ENCODE data around the gene PLEKHO2. TPM values are rescaled to one million over a fixed set of nuclear protein-coding genes. Genes with fewer than 3 reads are reported as not detected.

The PLEKHO2 gene
- total RNA-seq, 1 donor from 2014 or later, result 57.4 TPM

DNA sequence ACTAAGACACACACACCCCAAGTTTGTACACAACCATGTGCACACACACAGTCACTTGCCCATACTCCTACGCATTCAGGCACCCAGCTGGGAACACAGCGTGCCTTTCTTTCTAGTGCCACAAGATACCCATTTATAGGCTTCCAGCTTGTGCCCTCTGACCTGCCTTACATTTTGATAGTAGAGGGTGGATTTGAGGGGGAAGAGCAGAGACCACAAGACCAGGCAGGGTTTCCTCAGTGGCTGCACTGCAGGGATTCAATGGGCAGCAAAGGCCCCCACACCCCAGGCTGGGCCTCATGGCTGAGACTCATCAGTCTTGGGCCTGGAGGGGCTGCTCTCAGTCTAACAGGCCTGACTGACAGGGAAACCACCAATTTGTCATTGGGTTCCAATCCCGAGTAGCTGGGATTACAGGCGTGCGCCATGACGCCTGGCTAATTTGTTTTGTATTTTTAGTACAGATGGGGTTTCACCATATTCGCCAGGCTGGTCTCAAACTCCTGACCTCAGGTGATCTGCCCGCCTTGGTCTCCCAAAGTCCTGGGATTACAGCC lies 51.2 kb downstream of the PLEKHO2 start:
- no peak for DNase-seq (ENCODE audit: low read depth in 2 of 2)

DNA sequence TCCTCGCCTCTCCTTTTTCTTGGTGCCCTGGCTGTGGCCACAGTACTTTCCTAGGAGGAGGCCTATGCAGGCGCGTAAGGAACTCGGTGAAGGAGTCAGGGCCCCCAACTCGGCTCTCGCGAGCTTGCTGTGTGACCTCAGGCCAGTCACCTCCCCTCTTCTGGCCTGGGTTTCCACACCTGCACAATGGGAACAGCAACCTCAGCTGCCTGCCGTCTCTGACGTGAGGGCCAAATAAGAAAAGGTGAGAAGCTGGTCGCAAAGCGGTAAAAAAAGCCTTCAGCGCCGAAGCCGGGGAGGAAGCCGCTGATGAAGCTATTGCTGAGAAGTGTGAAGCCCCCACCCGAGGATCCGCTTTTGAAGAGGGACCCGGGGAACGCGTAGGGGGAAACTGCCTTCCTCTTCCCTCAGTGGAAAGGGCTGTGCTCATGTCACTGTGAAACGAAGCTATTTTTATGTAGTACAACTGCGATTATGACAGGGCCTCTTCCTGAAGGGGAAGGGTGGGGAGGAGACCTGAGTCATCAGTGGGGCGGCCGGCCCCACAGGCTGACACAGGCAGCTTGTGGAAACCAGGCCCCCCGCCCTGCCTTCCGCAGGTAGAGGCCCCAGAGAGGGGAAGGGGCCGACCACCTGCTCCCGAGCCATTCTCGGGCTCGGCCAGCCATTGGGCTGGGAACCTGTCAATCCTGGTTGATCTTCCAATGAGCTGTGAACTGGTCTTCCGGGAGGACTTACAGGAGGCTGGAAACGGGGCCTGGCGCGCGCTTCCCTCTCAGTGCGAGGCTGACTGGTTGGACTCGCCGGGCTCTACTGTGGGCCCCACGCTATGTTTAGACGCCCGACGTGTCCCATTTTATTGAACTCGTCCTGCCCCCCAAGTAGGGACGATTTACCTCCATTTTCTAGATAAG lies 52.0 kb downstream of the PLEKHO2 start:
- DNase-seq (ENCODE audit: low read depth in 2 of 2), result peak; percentile 100

DNA sequence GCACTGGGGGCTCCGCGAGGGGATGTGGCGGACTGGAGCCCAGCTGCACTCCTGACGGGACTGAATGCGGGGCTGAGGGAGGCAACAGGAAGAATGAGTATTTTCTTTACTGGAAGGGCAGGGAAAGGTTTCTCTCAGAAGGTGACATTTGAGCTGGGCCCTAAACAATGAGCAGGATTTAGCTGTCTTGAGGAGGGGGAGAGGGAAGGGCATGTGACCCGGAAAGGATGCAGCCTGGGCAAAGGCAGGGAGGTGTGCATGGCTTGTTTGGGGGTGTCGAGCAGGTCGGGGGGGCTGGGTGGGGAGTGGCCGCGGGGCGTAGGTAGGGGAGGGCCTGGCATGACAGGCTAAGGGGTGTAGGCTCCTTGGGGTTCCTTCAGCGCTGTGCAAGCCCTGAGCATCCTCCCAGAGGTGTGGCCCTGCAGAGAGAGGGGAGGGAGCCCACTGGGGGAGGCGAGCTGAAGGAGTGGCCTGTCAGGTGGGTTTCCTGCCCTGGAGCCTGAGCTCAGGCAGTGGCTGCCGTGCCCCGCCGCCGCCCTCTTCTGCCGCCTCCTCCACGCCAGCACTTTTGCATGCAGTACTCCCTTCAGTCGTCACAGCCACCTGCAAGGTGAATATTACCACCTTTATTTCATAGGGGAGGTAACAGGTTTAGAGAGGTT lies 52.8 kb downstream of the PLEKHO2 start:
- no peak for DNase-seq (ENCODE audit: low read depth in 2 of 2)

DNA sequence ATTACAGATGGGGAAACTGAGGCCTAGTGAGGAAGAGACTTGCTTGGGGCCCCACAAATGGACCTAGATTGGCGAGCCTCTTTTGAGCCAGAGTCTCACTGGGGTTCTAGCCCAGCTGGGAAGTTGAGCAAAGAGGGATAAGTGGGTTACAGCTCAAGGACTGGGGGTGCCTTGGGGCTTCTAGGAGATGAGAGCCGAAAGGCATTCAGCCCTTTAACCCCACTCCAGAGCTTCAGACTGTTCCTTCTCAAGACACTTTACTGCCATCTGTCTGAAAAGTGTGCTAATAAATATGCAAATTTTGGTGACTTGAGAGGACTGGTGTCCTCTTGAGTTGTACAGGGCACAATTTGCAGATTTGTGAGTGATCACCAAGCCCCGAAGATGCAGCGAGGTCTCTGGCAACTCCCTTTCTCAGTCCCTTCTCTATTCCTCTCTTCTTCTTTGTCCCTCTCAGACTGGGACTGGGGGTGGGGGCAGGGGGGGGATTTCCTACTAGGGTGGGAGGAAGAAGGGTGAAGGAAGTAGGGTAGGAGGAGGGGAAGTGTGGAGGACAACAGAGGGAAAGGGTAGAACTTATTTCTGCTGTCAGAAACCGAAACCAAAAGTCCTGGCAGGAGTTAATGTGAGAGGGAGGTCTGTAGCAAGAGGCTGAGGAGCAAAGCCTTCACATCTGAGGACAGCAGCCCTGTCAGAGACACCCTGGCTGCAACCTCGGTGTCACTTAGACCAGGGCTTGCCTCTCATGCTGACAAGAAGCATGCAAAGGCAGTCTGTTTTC lies 53.8 kb downstream of the PLEKHO2 start:
- DNase-seq (ENCODE audit: low read depth in 2 of 2), result peak in 1 of 2 donors; percentile 42

DNA sequence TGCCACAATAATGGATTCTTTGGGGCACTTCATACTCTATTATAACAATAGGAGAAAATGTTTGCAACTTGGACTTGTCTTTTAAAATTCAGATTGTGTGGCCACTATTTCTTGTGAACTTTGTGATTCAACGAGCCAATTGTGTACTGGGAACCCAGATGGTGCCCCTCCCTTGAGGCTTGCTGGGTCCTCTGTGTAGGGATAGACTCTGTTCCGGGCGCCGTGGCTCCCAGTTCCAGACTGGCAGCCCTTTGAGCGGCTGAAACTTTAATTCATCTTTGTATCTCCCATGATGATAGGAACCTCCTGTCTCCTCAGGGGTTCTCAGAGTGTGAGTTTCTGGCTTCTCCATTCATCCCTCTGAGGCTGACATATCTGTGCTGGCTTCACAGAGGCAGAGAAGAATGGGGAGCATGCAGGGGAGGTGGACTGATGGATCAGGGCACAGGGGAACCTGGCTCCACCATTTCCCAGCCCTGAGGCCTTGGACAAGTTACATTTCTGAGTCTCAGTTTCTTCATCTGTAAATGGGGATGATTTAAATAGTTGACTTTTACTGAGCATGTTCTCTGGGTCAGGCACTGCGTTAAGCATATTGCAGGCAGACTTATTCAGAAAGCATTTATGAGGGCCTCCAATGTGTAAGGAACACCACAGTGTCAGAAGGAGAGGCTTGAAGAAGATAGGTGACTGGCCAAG lies 54.8 kb downstream of the PLEKHO2 start:
- no peak for DNase-seq (ENCODE audit: low read depth in 2 of 2)

DNA sequence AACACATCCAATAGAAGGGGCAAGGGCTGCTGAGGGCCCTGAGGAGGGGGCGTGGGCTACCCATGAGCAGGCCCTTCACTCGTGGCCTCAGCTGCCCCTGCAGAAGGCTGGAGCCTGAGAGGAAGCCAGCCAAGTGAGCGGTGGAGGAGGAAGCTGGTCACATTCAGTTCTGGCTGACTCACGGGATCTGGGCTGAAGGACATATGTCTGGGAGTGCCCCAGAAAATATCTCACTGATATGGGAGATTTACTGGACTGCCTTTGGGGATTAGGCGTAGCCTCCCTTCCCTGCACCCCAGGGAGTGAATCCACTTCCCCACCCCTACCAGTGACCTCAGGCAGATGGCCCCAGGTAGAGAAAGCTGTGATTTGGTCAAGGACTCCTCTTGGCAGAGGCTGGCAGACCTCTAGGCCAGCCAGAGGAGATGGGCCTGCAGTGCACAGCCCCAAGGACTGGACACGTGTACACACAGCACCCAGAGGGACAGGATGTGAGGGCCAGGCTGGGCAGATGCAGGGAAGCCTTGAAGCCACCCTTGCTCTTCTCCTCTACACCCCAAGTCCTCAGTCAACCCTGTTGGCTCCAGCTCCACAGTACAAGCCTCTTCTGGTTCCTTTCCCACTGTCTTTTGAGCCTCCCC lies 55.8 kb downstream of the PLEKHO2 start:
- DNase-seq (ENCODE audit: low read depth in 2 of 2), result peak in 1 of 2 donors; percentile 82

DNA sequence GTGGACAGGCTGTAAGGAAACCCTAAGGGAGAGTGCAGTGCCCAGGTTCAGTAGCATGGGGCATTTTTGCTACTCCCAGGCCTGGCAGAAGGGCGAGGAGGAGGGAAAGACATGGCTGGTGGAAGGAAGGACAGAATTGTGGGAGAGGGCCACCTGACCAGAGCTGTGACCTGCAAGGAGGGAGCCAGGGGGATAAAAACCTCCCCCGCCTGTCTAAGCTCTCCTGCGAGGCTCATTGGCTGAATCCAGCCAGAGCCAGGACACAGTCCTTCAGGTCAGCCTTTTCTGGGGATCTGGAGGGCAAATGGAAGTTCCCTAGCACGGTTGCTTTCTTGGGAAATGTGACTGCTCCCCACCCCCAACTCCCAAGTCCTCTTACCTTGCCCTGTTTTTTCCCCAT lies 56.7 kb downstream of the PLEKHO2 start:
- no peak for DNase-seq (ENCODE audit: low read depth in 2 of 2)

DNA sequence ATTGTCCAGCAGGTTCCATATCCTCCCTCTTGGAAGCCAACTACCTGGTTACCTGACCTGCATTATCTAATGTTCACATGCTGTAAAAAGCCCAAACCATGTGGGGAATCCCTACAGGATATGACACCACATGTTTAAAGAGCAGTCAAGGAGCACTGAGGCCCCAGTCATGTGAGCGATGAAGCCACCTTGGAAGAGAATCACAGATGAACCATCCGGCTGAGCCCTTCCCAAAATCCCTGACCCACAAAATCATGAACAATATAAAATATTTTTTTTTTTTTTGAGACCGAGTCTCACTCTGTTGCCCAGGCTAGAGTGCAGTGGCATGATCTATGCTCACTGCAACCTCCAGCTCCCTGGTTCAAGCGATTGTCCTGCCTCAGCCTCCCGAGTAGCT lies 59.4 kb downstream of the PLEKHO2 start:
- DNase-seq (ENCODE audit: low read depth in 2 of 2), result no peak

DNA sequence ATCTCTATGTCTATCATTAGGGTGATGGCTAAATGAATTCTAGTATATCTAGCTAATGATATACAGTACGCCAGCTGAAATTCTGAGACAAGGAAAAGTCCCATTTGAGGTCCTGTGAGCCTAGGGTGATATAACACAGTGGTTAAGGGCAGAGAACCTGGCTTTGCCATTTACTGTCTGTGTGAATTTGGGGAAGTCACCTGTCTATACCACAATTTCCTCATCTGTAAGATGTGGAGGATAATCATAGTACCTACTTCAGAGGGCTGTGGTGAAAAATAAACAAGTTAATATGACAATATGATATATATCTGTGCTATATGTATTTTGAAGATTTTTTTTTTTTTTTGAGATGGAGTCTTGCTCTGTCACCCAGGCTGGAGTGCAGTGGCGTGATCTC lies 60.2 kb downstream of the PLEKHO2 start:
- DNase-seq (ENCODE audit: low read depth in 2 of 2), result no peak

DNA sequence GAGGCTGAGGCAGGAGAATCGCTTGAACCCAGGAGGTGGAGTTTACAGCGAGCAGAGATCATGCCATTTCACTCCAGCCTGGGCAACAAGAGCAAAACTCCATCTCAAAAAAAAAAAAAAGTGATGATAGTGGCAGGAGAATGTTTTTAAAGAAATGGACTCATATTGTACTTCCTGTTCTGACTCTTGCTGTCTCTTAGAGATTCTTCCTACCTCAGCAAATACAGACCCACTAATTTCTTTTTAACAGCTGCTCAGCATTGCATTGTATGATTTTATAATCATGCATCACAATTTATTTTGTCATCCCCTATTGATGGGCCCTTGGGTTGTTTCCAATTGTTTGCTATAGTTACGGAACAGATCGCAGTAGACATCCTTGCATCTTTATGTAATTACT lies 61.1 kb downstream of the PLEKHO2 start:
- no peak for DNase-seq (ENCODE audit: low read depth in 2 of 2)

DNA sequence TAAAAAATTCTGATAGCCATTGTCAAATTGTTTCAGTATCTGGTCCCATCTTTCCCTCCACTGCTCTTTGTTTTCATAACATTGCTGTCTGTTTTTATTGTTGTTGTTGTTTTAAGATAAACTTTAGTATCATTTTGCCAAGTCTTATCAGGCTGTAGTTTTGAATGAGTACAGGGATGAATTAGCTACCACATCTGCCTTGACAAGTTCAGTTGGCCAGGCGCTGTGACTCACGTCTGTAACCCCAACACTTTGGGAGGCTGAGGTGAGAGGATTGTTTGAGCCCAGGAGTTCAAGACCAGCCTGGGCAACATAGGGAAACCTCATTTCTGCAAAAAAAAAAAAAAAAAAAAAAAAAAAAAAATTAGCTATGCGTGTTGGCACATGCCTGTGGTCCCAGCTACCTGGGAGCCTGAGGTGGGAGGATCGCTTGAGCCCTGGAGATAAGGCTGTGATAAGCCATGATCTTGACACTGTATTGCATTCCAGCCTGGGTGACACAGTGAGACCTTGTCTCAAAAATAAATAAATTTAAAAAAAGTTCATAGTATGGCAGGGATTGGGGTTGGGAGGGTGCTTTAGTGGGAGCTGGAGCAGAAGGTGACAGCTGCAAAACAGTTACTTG lies 61.7 kb downstream of the PLEKHO2 start:
- DNase-seq (ENCODE audit: low read depth in 2 of 2), result no peak

DNA sequence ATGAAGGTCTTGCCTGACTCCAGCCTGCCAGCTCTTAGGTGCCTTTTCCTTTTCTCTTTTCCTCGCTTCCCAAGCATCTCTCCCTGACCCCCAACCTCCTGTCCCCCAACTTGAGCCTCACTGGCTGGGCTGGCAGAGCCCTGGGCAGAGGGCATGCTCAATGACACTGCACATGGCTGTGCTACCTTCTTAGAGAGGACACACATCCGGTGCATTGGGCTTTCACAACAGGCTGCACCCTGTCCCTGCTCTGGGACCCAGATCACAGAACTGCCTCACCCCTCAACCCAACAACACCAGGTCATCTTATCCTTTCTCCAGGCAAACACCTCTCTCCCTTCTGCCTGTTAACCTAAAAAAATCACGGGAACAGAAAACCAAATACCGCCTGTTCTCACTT lies 62.5 kb downstream of the PLEKHO2 start:
- DNase-seq (ENCODE audit: low read depth in 2 of 2), result no peak

DNA sequence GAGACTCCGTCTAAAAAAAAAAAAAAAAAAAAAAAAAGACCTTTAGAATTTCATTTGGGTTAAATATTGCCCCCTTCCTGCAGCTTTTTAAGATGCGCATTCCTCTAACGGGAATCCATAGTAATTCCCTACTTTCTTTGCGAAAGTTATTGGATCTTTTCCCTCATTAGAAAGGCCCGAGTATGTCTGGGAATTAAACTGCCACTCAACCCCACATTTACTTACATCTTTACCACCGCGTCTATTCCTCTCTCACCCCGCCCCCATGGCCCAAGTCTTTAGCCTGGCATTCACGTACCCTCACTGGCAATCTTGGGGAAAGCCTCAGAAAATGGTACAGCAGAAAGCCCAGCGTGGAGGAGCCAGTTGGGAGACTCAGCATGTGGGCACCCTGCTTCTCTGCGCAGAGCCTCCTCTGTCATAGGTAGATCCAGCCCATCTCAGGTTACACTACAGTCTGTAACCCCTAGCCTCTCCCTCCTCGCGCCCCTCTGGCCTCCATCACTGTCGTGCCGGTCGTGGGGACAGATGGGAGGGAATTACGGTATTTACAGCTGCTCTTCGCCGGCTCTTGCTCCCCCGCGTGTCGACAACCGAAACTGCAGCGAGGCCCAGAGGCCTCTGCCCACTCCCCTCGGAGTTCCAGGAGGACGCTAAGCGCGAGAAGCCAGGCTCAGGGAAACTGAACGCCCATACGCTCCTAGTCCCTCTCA lies 63.6 kb downstream of the PLEKHO2 start:
- DNase-seq (ENCODE audit: low read depth in 2 of 2), result peak; percentile 62 to 78

DNA sequence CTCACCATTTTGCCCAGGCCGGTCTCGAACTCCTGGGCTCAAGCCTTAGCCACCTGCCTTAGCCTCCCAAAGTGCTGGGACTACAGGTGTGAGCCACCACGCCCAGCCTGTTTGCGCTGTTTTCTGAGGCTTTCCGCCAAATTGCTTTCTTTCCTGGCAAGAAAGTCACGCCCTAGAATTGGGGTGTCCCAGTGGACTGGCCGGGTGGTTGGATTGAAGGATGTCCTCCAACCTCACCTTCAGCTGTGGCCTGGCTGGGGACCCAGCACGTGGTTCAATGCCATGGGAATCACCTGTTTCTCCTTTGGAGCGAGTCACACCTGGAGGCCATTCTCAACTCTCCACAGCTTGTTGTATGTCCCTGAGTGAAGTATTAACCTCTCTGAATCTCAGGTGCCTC lies 64.2 kb downstream of the PLEKHO2 start:
- no peak for DNase-seq (ENCODE audit: low read depth in 2 of 2)

DNA sequence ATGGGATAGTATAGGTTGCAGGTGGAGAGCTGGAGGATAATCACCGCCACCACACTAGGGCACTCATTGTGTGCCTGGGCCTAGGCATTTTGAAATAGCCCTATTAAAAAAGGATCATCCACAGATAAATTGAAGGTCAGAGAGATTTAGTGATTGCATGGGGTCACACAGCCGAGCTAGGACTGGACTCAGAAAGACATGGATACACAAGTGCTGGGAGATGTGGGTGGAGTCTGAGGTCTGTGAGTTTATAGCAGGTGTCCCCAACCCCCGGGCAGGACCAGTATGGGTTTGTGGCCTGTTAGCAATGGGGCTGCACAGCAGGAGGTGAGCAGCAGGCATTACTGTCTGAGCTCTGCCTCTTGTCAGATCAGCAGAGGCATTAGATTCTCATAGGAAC lies 64.7 kb downstream of the PLEKHO2 start:
- no peak for DNase-seq (ENCODE audit: low read depth in 2 of 2)

DNA sequence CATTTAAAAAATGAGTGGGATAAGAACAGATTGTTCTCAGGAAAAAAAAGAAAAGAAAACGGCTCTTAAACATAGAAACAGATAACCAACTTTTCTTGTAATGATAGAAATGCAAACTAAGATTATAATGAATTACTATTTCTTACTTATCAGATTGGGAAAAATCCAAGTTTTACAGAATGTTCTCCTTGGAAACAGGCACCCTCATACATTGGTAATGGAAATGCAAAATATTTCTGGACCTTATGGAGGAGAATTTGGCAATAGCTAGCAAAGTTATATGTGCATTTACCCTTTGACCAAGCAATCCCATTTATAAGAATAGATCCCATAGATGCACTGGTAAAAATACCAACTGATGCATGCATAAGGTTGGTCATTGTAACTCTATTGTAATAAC lies 66.3 kb downstream of the PLEKHO2 start:
- no peak for DNase-seq (ENCODE audit: low read depth in 2 of 2)

DNA sequence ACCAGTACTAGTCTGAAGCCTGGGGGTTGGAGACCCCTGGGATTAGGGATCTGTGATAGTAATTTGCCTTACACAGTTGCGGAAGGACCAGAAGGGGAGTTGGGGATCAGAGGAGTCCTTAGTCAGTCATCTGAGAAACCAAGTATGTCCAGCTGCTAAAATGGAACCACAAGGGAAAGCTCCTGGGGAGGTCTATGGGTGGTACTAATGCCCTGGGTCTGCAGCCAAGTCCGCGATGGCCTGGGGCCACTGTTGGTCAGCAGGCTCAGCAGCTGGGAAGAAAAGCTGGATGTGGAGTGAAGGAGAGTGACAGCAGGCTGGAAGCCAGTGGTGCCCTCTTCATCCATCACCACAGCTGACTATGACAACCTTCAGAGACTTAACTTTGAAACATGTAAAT lies 67.8 kb downstream of the PLEKHO2 start:
- no peak for DNase-seq (ENCODE audit: low read depth in 2 of 2)

DNA sequence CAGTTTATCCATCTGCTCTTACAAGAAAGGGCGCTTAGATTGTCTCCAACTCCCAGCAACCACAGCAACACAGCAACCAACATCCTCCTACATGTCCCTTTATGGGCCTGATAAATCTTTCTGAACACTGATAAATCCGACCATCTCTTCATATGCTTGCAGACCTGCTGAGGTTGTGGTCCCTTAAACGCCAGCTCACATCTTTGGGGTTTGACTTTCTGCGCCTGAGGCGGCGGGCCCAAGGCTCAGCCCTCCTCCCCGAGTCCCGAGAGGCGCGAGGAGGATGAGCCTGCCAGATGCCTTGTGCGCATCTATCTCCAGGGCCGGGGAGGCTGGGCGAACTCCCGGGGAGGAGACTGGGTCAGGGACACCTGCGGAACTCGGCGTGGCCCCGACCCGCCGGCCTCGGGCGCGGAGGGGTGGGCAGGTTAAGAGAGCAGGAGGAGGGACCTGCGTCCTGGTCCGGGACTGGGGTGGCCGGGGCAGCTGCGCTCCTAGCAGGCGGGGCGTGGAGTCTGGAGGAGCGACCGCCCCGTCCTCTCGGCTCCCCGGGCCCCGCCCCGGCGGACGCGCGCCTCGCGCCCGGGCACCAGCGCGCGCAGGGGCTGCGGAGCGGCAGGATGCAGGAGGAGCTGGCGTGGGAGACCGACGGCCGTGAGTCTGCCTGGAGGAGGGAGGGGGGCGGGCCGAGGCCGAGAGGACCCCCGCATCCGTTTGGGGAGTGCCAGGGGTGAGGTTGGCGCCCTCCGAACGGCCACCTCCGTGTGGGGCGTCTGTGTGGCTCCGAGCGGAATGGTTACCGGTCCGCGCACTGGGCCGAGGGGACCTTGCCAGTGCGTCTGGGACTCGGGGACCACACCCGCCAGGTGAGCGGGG lies 69.8 kb downstream of the PLEKHO2 start, which contains the start of gene ANKDD1A:
Gene ANKDD1A (plus strand): TSS at position 592 of the 876 bp plus-strand sequence. CDS start 29 bp downstream, at position 621.
- DNase-seq (ENCODE audit: low read depth in 2 of 2), result peak in 1 of 2 donors; percentile 62

Measured in dermis microvascular lymphatic vessel endothelial cell (primary cell).